Activated T-helper 17 cell treated with anti-CD3 and anti-CD28 coated beads, Interleukin-2, amount 50 U/mL, for 72 hours (primary cell): Measurements from ENCODE around the gene GLTP. TPM values are rescaled to one million over a fixed set of nuclear protein-coding genes. Genes with fewer than 3 reads are reported as not detected.
"Not testable (repeated sequence)": the region's sequence is repeated elsewhere in the genome, so short reads cannot be mapped to it uniquely, and the experiment has no call there.

Experiments used
- ATAC-seq: fragments of 150-1000 bp; cut with Tn5 transposase; replicated peaks from 2 replicates; pipeline ENCODE4 v1.10.0; 2021; ENCODE audit warnings: mild to moderate bottlenecking, moderate library complexity
- H3K27ac Mint-ChIP-seq: one replicate; pipeline ENCODE4 v1.8.0; 2022; ENCODE audit warnings: mixed read lengths
- H3K27me3 Mint-ChIP-seq: one replicate; pipeline ENCODE4 v1.8.0; 2022; ENCODE audit warnings: mixed read lengths
- H3K36me3 Mint-ChIP-seq: one replicate; pipeline ENCODE4 v1.8.0; 2022; ENCODE audit warnings: low read depth, mild to moderate bottlenecking, mixed read lengths
- H3K4me1 Mint-ChIP-seq: one replicate; pipeline ENCODE4 v1.8.0; 2022; ENCODE audit warnings: mixed read lengths
- H3K4me3 Mint-ChIP-seq: one replicate; pipeline ENCODE4 v1.8.0; 2022; ENCODE audit warnings: mild to moderate bottlenecking, mixed read lengths
- H3K9me3 Mint-ChIP-seq: one replicate; pipeline ENCODE4 v1.8.0; 2022; ENCODE audit warnings: mixed read lengths
- total RNA-seq, 2 donors: library from RNA; stranded (reverse); gene quantifications; one replicate each; pipeline ENCODE4 v1.2.3, GENCODE V29; 2022

GLTP gene
- total RNA-seq, 2 donors from 2014 or later: 25.7 to 26.4 TPM

GRCh38 chr12:109876406-109876805 is 3.9 kb downstream of the GLTP start:
- Mint-ChIP-seq H3K9me3 (no peaks in the 10 kb centered on the region), H3K27ac (peak overlapping the region; percentile 65), H3K4me1 (peaks cover 29% of the 10 kb centered on the region), H3K36me3 (peaks cover 11% of the 10 kb centered on the region), H3K27me3 (no peaks in the 10 kb centered on the region), H3K4me3 (no peak overlapping the region)
- no peak for ATAC-seq

- no peak for ATAC-seq
- H3K27ac Mint-ChIP-seq: peak overlapping the region; percentile 65
- H3K36me3 Mint-ChIP-seq: peaks cover 15% of the 10 kb centered on the region
- H3K9me3 Mint-ChIP-seq: no peaks in the 10 kb centered on the region
- H3K27me3 Mint-ChIP-seq: no peaks in the 10 kb centered on the region
- peaks cover 26% of the 10 kb centered on the region for H3K4me1 Mint-ChIP-seq
- no peak overlapping the region for H3K4me3 Mint-ChIP-seq
Observed at GRCh38 chr12:109875572-109876131, 4.7 kb downstream of the GLTP start.

- Mint-ChIP-seq H3K27ac (no peak overlapping the region), H3K36me3 (peaks cover 19% of the 10 kb centered on the region), H3K4me1 (peaks cover 29% of the 10 kb centered on the region), H3K4me3 (no peak overlapping the region), H3K27me3 (no peaks in the 10 kb centered on the region), H3K9me3 (no peaks in the 10 kb centered on the region)
- ATAC-seq: no peak
Observed at GRCh38 chr12:109873653-109874052, 6.7 kb downstream of the GLTP start.

GRCh38 chr12:109871668-109872314 is 8.6 kb downstream of the GLTP start:
- Mint-ChIP-seq H3K4me3 (no peak overlapping the region), H3K27me3 (no peaks in the 10 kb centered on the region), H3K36me3 (peaks cover 19% of the 10 kb centered on the region), H3K4me1 (peaks cover 33% of the 10 kb centered on the region), H3K27ac (peak overlapping the region; percentile 40), H3K9me3 (no peaks in the 10 kb centered on the region)
- no peak for ATAC-seq

GRCh38 chr12:109870648-109871047 is 9.7 kb downstream of the GLTP start:
- Mint-ChIP-seq H3K9me3 (no peaks in the 10 kb centered on the region), H3K4me1 (peaks cover 26% of the 10 kb centered on the region), H3K27me3 (no peaks in the 10 kb centered on the region), H3K4me3 (no peak overlapping the region), H3K27ac (peak overlapping the region; percentile 31), H3K36me3 (peaks cover 19% of the 10 kb centered on the region)
- peak; percentile 58 for ATAC-seq

- no peak overlapping the region for H3K4me3 Mint-ChIP-seq
- peak; percentile 92 for ATAC-seq
- peaks cover 19% of the 10 kb centered on the region for H3K36me3 Mint-ChIP-seq
- peak overlapping the region; percentile 12 for H3K27ac Mint-ChIP-seq
- no peaks in the 10 kb centered on the region for H3K27me3 Mint-ChIP-seq
- H3K9me3 Mint-ChIP-seq: no peaks in the 10 kb centered on the region
- H3K4me1 Mint-ChIP-seq: peaks cover 18% of the 10 kb centered on the region
Observed at GRCh38 chr12:109868182-109869051, 11.9 kb downstream of the GLTP start.

- peaks cover 7% of the 10 kb centered on the region for H3K4me1 Mint-ChIP-seq
- H3K9me3 Mint-ChIP-seq: no peaks in the 10 kb centered on the region
- H3K36me3 Mint-ChIP-seq: no peaks in the 10 kb centered on the region
- H3K27ac Mint-ChIP-seq: no peak overlapping the region
- ATAC-seq: no peak
- no peak overlapping the region for H3K4me3 Mint-ChIP-seq
- no peaks in the 10 kb centered on the region for H3K27me3 Mint-ChIP-seq
Observed at GRCh38 chr12:109864916-109865315, 15.4 kb downstream of the GLTP start.

- Mint-ChIP-seq H3K27me3 (no peaks in the 10 kb centered on the region), H3K27ac (no peak overlapping the region), H3K4me3 (no peak overlapping the region), H3K9me3 (no peaks in the 10 kb centered on the region), H3K4me1 (peaks cover 7% of the 10 kb centered on the region), H3K36me3 (no peaks in the 10 kb centered on the region)
- no peak for ATAC-seq
Observed at GRCh38 chr12:109863847-109864712, 16.3 kb downstream of the GLTP start.

- H3K27me3 Mint-ChIP-seq, ATAC-seq, H3K9me3 Mint-ChIP-seq, H3K36me3 Mint-ChIP-seq, H3K4me3 Mint-ChIP-seq, H3K27ac Mint-ChIP-seq, H3K4me1 Mint-ChIP-seq: not testable (repeated sequence)
Observed at GRCh38 chr12:109862491-109862890, 17.9 kb downstream of the GLTP start.

GRCh38 chr12:109861689-109862314 is 18.5 kb downstream of the GLTP start:
- peak; percentile 24 for ATAC-seq
- no peaks in the 10 kb centered on the region for H3K27me3 Mint-ChIP-seq
- no peaks in the 10 kb centered on the region for H3K4me1 Mint-ChIP-seq
- H3K27ac Mint-ChIP-seq: no peak overlapping the region
- no peak overlapping the region for H3K4me3 Mint-ChIP-seq
- H3K36me3 Mint-ChIP-seq: peaks cover 11% of the 10 kb centered on the region
- no peaks in the 10 kb centered on the region for H3K9me3 Mint-ChIP-seq

GRCh38 chr12:109860977-109861376 is 19.4 kb downstream of the GLTP start:
- Mint-ChIP-seq H3K27me3 (no peaks in the 10 kb centered on the region), H3K4me3 (no peak overlapping the region), H3K9me3 (no peaks in the 10 kb centered on the region), H3K27ac (no peak overlapping the region), H3K4me1 (no peaks in the 10 kb centered on the region), H3K36me3 (peaks cover 17% of the 10 kb centered on the region)
- ATAC-seq: no peak

- Mint-ChIP-seq H3K36me3 (peaks cover 27% of the 10 kb centered on the region), H3K27ac (peak overlapping the region; percentile 7), H3K4me1 (no peaks in the 10 kb centered on the region), H3K9me3 (no peaks in the 10 kb centered on the region), H3K27me3 (no peaks in the 10 kb centered on the region), H3K4me3 (no peak overlapping the region)
- no peak for ATAC-seq
Observed at GRCh38 chr12:109858764-109859163, 21.6 kb downstream of the GLTP start.

- no peaks in the 10 kb centered on the region for H3K9me3 Mint-ChIP-seq
Observed at GRCh38 chr12:109857715-109858114, 22.6 kb downstream of the GLTP start.

GRCh38 chr12:109855377-109855776 is 25.0 kb downstream of the GLTP start:
- Mint-ChIP-seq H3K36me3 (peaks cover 50% of the 10 kb centered on the region), H3K27ac (no peak overlapping the region), H3K9me3 (no peaks in the 10 kb centered on the region), H3K4me1 (no peaks in the 10 kb centered on the region), H3K4me3 (no peak overlapping the region), H3K27me3 (no peaks in the 10 kb centered on the region)
- ATAC-seq: no peak

More at GRCh38 chr12:109857715-109858114, 22.6 kb downstream of the GLTP start:
- no peak for ATAC-seq
- peak overlapping the region; percentile 7 for H3K27ac Mint-ChIP-seq
- H3K27me3 Mint-ChIP-seq: no peaks in the 10 kb centered on the region
- H3K4me3 Mint-ChIP-seq: no peak overlapping the region
- peaks cover 34% of the 10 kb centered on the region for H3K36me3 Mint-ChIP-seq
- no peaks in the 10 kb centered on the region for H3K4me1 Mint-ChIP-seq
